Sciatic nerve (tissue), 2 donors: Measurements from ENCODE around the gene GABRA1. TPM values are rescaled to one million over a fixed set of nuclear protein-coding genes. Genes with fewer than 3 reads are reported as not detected.

Experiments
- ATAC-seq: fragments of 200-7000 bp; cut with Tn5 transposase; one replicate; pipeline ENCODE4 v1.9.1; 2020; ENCODE audit warnings: mild to moderate bottlenecking, moderate library complexity
- DNase-seq: peaks from one replicate; pipeline ENCODE4 v3.0.0-alpha.2; 2020; ENCODE audit warnings: low spot score
- intact Hi-C: fragments of 100-400 bp; cut with DNase I; formaldehyde crosslinking; loops from one replicate; pipeline ENCODE4 v1.14.2; 2022
- total RNA-seq: library from RNA; stranded (reverse); fragmentation: NEBNext Ultra II Directional; extraction: Animal tissue kit (Norgen Biotek cat#: 25700); gene quantifications from one replicate; pipeline ENCODE4 v1.2.1, GENCODE V29; 2021
- donor health status: DM: no; HTN: no; CAD: no.
- donor health status: DM: no; HTN: no; CAD: no.

Gene GABRA1
- not detected for total RNA-seq

- DNase-seq (no peak), ATAC-seq (no peak)
- intact Hi-C loops, result no loop called here
Measured at GRCh38 chr5:161847941-161848391, at the start of gene GABRA1. Gene GABRA1 (plus strand): TSS chr5:161848120. CDS start chr5:161850811, 2,691 bp downstream.

- no peak for DNase-seq
- no peak for ATAC-seq
- intact Hi-C loops, result no loop called here
Measured at GRCh38 chr5:161799316-161799715, 48.6 kb upstream of the GABRA1 start.

DNA sequence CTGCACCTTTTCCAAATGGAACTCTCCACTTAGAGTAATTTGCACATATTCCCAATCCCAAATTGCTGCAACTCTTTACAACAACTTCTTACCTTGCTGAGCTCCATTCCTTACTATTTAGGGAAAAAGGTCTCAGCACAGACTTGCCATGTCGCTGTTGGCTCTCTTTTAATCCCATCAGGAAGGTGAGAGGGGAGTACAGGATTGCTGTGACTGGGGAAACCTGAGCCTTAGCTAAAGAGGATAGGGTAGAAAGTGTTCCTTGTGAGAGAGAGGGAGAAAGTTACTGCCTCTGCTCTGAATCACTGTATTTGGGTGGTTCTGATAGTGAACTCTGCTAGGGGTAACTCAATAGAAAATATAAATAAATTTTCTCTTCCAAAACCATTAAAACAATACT lies 43.7 kb upstream of the GABRA1 start:
- DNase-seq (no peak), ATAC-seq (no peak)
- intact Hi-C loops, result no loop called here

- ATAC-seq, result no peak
Measured at GRCh38 chr5:161846746-161847145, 1.2 kb upstream of the GABRA1 start.

GRCh38 chr5:161847447-161847846 lies 473 bp upstream of the GABRA1 start:
- ATAC-seq, result no peak
- intact Hi-C loops, result no loop called here
- DNase-seq, result no peak

More at GRCh38 chr5:161846746-161847145, 1.2 kb upstream of the GABRA1 start:
- DNase-seq, result no peak
- intact Hi-C loops, result no loop called here

DNA sequence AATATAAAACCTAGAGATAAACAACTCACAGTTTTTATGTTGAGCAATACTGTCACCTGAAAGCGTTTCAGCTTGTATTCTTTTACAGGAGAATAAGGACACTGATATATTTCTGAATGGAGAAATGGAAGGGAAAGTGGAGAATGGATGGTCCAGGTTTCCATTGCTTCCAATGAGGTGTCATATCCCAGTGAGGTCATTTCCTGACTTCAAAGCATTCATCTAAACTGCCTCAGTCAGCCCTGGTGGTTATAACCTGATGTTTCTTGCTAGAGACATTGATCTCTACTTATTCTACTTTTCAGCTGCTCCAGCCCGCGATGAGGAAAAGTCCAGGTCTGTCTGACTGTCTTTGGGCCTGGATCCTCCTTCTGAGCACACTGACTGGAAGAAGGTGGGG lies 2.6 kb downstream of the GABRA1 start:
- intact Hi-C loops, result no loop called here
- ATAC-seq, result no peak
- no peak for DNase-seq

- no peak for ATAC-seq
- intact Hi-C loops, result no loop called here
- DNase-seq, result no peak
Measured at GRCh38 chr5:161851691-161852299, 3.9 kb downstream of the GABRA1 start.

DNA sequence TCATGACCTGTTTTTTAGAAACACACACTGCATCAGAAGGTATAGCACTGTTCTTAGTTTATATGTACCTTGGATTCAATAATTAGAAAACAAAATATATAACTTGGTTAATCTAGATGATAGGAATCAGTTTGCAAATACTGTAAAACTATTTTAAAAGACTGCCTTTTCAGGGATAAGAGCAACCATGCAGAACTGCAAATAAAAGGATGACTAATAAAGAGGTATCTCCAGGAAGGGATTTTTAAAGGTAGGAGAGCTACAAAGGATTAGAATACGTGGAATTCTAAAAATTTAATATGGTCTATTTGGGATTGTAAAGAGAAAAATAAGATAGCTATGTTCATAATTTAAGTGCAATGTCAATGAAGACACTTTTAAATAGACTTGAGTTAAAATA lies 9.4 kb downstream of the GABRA1 start:
- DNase-seq (no peak), ATAC-seq (no peak)
- intact Hi-C loops, result no loop called here

DNA sequence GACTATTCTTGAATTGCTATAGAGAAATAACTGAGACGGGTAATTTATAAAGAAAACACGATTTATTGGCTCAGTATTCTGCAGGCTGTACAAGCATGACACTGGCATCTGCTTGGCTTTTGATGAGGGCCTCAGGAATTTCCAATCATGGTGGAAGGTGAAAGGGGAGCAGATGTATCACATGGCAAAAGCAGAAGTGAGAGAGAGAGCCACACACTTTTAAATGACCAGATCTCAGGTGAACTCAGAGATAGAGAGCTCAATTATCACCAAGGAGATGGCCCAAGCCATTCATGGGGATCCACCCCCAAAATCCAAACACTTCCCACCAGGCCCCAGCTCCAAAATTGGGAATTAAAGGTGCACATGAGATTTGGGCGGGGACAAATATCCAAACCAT lies 15.3 kb downstream of the GABRA1 start:
- ATAC-seq (no peak), DNase-seq (no peak)
- intact Hi-C loops, result no loop called here

DNA sequence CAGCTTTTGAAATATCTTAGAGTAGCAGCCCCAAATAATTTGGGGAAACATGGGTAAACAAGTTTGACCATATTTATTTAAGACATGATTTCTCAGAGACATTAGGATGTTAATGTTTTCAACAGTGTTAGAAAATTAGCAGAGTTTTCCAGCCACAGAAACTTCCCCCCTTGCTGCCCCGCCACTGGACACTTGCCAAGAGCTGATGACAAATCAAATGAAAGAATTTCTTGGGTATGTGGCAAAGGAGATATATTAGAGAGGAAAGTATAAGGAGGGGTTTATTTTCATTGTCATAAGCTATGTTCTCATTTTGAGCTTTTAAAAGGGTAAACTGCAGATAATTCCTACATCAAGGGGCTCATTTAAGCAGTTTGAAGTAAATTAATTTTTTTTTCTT lies 15.9 kb downstream of the GABRA1 start:
- ATAC-seq (no peak), DNase-seq (no peak)
- intact Hi-C loops, result no loop called here

GRCh38 chr5:161865510-161865909 lies 17.6 kb downstream of the GABRA1 start:
- intact Hi-C loops, result no loop called here
- DNase-seq (no peak), ATAC-seq (no peak)

DNA sequence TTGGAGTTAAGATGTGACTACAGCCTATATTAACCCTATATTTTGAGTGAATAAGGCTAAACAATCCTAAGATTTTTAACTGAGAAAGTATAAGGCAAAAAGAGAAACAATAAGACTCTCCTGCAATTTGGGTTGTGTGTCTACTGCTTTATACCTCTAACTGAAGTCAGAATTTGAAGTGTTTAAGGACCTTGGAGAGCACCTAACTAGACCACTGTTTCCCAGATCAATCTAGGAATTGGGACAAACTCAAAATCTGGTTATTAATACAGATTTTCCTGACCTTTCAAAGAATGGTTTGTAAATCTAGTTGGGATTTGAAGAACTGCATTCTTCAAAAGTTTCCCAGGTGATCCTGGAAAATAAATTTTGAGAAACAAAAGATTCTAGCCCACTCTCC lies 42.1 kb downstream of the GABRA1 start:
- intact Hi-C loops, result no loop called here
- ATAC-seq (no peak), DNase-seq (no peak)

DNA sequence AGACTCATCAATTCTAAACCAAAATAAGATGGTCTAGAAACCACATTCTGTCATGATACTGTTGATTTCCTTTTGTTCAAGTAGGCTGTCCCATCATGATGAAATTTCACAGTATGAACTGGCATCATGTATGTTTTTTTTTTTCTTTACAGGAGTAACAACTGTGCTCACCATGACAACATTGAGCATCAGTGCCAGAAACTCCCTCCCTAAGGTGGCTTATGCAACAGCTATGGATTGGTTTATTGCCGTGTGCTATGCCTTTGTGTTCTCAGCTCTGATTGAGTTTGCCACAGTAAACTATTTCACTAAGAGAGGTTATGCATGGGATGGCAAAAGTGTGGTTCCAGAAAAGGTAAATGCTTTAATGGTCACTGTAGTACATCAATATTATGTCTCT lies 47.6 kb downstream of the GABRA1 start:
- ATAC-seq (no peak), DNase-seq (no peak)
- intact Hi-C loops, result no loop called here

GRCh38 chr5:161897033-161897432 lies 49.1 kb downstream of the GABRA1 start:
- intact Hi-C loops, result no loop called here
- ATAC-seq (no peak), DNase-seq (no peak)

DNA sequence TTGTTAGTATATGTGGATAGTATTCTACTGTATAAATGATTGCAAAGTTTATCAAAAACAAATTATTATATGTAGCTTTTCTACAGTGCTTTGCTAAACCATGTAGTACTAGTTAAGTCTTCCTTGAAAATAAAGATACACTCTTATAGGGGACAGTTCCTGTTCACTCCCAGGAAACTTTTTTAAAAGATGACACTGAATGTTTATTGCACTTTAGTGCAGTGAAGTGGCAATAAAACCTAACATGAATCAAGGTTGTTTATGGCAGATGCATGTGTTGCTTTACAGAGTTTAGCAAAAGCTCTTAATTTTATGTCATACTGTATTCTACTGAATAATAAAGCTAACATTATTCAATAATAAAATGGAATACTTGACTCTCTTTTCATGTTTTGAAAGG lies 51.7 kb downstream of the GABRA1 start:
- DNase-seq (no peak), ATAC-seq (no peak)
- intact Hi-C loops, result no loop called here

DNA sequence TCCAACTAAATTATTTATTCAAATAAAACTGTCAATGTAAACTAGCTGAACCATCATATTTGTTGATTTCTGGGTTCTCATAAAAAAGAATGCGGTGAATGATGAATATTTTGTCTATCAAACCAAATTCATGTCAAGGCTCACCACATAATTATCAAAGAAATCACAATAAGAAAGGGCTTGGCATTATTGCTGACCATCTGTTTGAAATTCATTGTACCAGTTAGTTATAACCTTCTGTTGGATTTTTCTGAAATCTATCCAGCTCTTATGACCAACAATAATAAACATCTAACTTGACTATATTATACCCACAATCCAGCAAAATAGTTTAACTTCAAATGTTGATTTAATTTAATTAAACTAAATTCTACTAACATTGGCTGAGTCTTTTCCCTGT lies 53.1 kb downstream of the GABRA1 start:
- ATAC-seq, result no peak
- intact Hi-C loops, result no loop called here

DNA sequence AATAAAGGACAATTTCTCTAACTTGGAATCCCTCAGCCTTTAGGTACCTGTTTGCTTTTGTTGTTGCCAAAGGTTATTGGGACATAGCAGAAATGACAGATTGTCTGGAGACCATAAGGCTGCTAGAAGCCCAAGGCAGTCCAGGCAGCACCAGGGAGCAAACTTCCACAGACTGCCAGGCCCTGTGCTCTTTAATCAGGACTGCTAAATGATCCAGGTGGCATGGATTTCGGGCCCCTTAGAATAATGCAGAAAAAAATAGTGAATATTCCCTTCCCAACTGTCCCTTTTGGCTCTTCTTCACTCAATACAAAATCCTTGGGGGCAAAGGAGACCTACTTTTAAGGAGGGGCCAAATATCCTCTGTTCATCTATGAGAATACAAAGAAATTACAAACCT lies 73.9 kb downstream of the GABRA1 start:
- DNase-seq, result no peak
- intact Hi-C loops, result no loop called here
- ATAC-seq, result no peak

More for the DNA sequence above, 53.1 kb downstream of the GABRA1 start:
- DNase-seq, result no peak

- no peak for DNase-seq
- ATAC-seq, result no peak
- intact Hi-C loops, result no loop called here
Measured at GRCh38 chr5:161924270-161924669, 76.3 kb downstream of the GABRA1 start.

GRCh38 chr5:161925960-161926359 lies 78.0 kb downstream of the GABRA1 start:
- ATAC-seq, result no peak
- no peak for DNase-seq
- intact Hi-C loops, result no loop called here

- intact Hi-C loops, result no loop called here
- ATAC-seq (no peak), DNase-seq (no peak)
Measured at GRCh38 chr5:161934486-161934885, 86.6 kb downstream of the GABRA1 start.

DNA sequence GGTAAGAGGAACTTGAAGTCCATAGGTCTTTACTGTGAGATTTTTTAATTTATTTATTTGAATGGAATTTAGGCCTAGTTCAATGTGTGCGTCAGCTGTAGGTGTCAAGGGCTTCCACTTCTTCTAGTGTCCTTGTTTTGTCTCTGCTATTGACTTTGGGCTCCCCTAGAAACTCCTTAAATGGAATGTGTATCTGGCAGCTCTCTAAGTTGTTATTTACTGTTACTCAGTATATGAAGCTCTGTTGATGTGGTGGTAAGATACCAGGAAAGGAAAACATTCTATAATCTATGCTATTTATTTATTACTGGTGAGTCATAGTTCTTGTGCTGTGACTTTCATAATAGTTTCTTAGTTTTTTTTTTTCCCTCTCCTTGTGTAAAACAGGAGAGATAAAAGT lies 97.1 kb downstream of the GABRA1 start:
- no peak for ATAC-seq
- intact Hi-C loops, result no loop called here
- no peak for DNase-seq

- DNase-seq (no peak), ATAC-seq (no peak)
- intact Hi-C loops, result no loop called here
Measured at GRCh38 chr5:161946911-161947310, 99.0 kb downstream of the GABRA1 start.
